Neuronal stem cell (in vitro differentiated cells): ENCODE data around the gene TDRD9.
A peak's percentile ranks its signal among the peaks of the same experiment; 100 is the strongest.

Experiments used
- DNase-seq: peaks from one replicate; pipeline ENCODE4 v3.0.0-alpha.2; 2013; ENCODE audit warnings: low spot score
- H2AFZ ChIP-seq: one replicate; pipeline ENCODE4 v1.6.1; 2013; ENCODE audit warnings: mild to moderate bottlenecking, low read length, inconsistent platforms
- H2AK5ac ChIP-seq: 2 replicates; pipeline ENCODE4 v1.6.1; 2013; ENCODE audit warnings: low read depth, mild to moderate bottlenecking, inconsistent platforms, low read length, moderate library complexity, mixed read lengths
- H2BK120ac ChIP-seq: 2 replicates; pipeline ENCODE4 v1.6.1; 2013; ENCODE audit warnings: low read depth, mild to moderate bottlenecking, inconsistent platforms, low read length, moderate library complexity, mixed read lengths
- H2BK12ac ChIP-seq: one replicate; pipeline ENCODE4 v1.6.1; 2013; ENCODE audit warnings: low read length, inconsistent platforms
- H2BK15ac ChIP-seq: 2 replicates; pipeline ENCODE4 v1.6.1; 2013; ENCODE audit warnings: mild to moderate bottlenecking, low read length, inconsistent platforms, mixed read lengths
- H2BK5ac ChIP-seq: one replicate; pipeline ENCODE4 v1.6.1; 2013; ENCODE audit warnings: inconsistent platforms, mild to moderate bottlenecking, low read length, moderate library complexity
- H3K14ac ChIP-seq: one replicate; pipeline ENCODE4 v1.6.1; 2013; ENCODE audit warnings: low read length, inconsistent platforms
- H3K18ac ChIP-seq: 2 replicates; pipeline ENCODE4 v1.6.1; 2013; ENCODE audit warnings: low read length, inconsistent platforms
- H3K23ac ChIP-seq: 2 replicates; pipeline ENCODE4 v1.6.1; 2013; ENCODE audit warnings: low read depth, mild to moderate bottlenecking, mixed read lengths, low read length, inconsistent platforms; ENCODE audit not compliant: poor library complexity
- H3K27ac ChIP-seq: replicated peaks from 3 replicates; pipeline ENCODE4 v1.5.1; 2013; ENCODE audit warnings: low read length, inconsistent platforms
- H3K27me3 ChIP-seq, 3 experiments: 2 replicates each; pipeline ENCODE4 v1.6.1; 2013; ENCODE audit warnings: low read length in 3 of 3, mild to moderate bottlenecking in 2 of 3, inconsistent platforms in 1 of 3, low read depth in 1 of 3, mixed read lengths in 1 of 3, moderate library complexity in 1 of 3; ENCODE audit not compliant: control insufficient read depth in 3 of 3, insufficient read depth in 3 of 3
- H3K36me3 ChIP-seq, 2 donors: replicated peaks in 1 of 2; 2 replicates each; pipeline ENCODE4 v1.6.1; 2013; ENCODE audit warnings: low read length in 2 of 2; ENCODE audit not compliant: control insufficient read depth in 2 of 2, insufficient read depth in 2 of 2
- H3K4ac ChIP-seq: 2 replicates; pipeline ENCODE4 v1.6.1; 2013; ENCODE audit warnings: inconsistent platforms, mild to moderate bottlenecking, low read length, moderate library complexity
- H3K4me1 ChIP-seq, 2 donors: 1 replicate in 1 of 2; 2 replicates in 1 of 2; pipeline ENCODE4 v1.6.1; 2013; ENCODE audit warnings: low read length in 2 of 2, low read depth in 1 of 2; ENCODE audit not compliant: control insufficient read depth in 2 of 2, insufficient read depth in 1 of 2
- H3K4me2 ChIP-seq: one replicate; pipeline ENCODE4 v1.6.1; 2013; ENCODE audit warnings: mild to moderate bottlenecking, low read length, inconsistent platforms; ENCODE audit not compliant: insufficient read depth, poor library complexity, severe bottlenecking
- H3K4me3 ChIP-seq, 2 donors: 2 replicates each; pipeline ENCODE4 v1.5.1; 2013; ENCODE audit warnings: low read length in 2 of 2, mild to moderate bottlenecking in 2 of 2, inconsistent platforms in 1 of 2, moderate library complexity in 1 of 2
- H3K79me1 ChIP-seq: one replicate; pipeline ENCODE4 v1.6.1; 2013; ENCODE audit warnings: low read depth, mild to moderate bottlenecking, inconsistent platforms, low read length, moderate library complexity
- H3K9ac ChIP-seq: one replicate; pipeline ENCODE4 v1.6.1; 2013; ENCODE audit warnings: mild to moderate bottlenecking, low read depth, low read length, inconsistent platforms; ENCODE audit not compliant: poor library complexity
- H3K9me3 ChIP-seq, 2 donors: replicated peaks in 1 of 2; 2 replicates each; pipeline versions ENCODE3 to v1.6.1; 2013; ENCODE audit warnings: low read length in 2 of 2, mild to moderate bottlenecking in 2 of 2, inconsistent platforms in 1 of 2, low read depth in 1 of 2, mixed read lengths in 1 of 2, moderate library complexity in 1 of 2; ENCODE audit not compliant: control insufficient read depth in 2 of 2, insufficient read depth in 1 of 2
- H4K8ac ChIP-seq: one replicate; pipeline ENCODE4 v1.6.1; 2013; ENCODE audit warnings: low read depth, mild to moderate bottlenecking, inconsistent platforms, low read length, moderate library complexity
- H4K91ac ChIP-seq: one replicate; pipeline ENCODE4 v1.6.1; 2013; ENCODE audit warnings: low read length, low read depth, mild to moderate bottlenecking, inconsistent platforms; ENCODE audit not compliant: poor library complexity
- WGBS, 2 donors: extraction: QIAGEN DNeasy Blood & Tissue Kit; methylation state at CpG; one replicate each; pipeline ENCODE4 v1.1.7; 2013; ENCODE audit warnings: missing lambda C conversion rate in 2 of 2, mixed read lengths in 1 of 2; ENCODE audit not compliant: insufficient read length in 2 of 2, insufficient replicate concordance in 1 of 2; ENCODE audit errors: extremely low coverage in 2 of 2; 5-methylcytosine and 5-hydroxymethylcytosine counted together

Gene TDRD9

GRCh38 chr14:103961928-103962578 is 33.8 kb downstream of the TDRD9 start:
- no peak overlapping the region for H2BK5ac ChIP-seq
- H3K23ac ChIP-seq = no peak overlapping the region
- no peak overlapping the region for H3K4me3 ChIP-seq
- H3K27me3 ChIP-seq = peaks cover 0 to 50% (median 0%) of the 10 kb centered on the region in 3 experiments
- H3K9ac ChIP-seq = no peak overlapping the region
- H2BK15ac ChIP-seq = no peak overlapping the region
- H2AK5ac ChIP-seq = no peak overlapping the region
- WGBS, 2 donors = 100% methylated on average over 2 of the region's 5 CpGs; no CpG with 5 or more reads in 1 of the 2 donors
- no peak overlapping the region for H3K18ac ChIP-seq
- no peaks in the 10 kb centered on the region for H3K79me1 ChIP-seq
- H2BK12ac ChIP-seq = no peak overlapping the region
- H3K9me3 ChIP-seq = no peaks in the 10 kb centered on the region
- H3K14ac ChIP-seq = no peak overlapping the region
- no peak overlapping the region for H2BK120ac ChIP-seq
- no peak for DNase-seq
- H3K4ac ChIP-seq = no peak overlapping the region
- H3K27ac ChIP-seq = no peak overlapping the region
- no peaks in the 10 kb centered on the region for H3K4me1 ChIP-seq
- H4K8ac ChIP-seq = no peak overlapping the region
- no peak overlapping the region for H2AFZ ChIP-seq
- H4K91ac ChIP-seq = no peak overlapping the region
- no peak overlapping the region for H3K4me2 ChIP-seq
- no peaks in the 10 kb centered on the region for H3K36me3 ChIP-seq

- Histone ChIP-seq H3K23ac (no peak overlapping the region), H2BK5ac (no peak overlapping the region), H3K9me3 (no peaks in the 10 kb centered on the region), H3K79me1 (no peaks in the 10 kb centered on the region), H3K4ac (no peak overlapping the region), H2BK15ac (no peak overlapping the region), H3K27ac (no peak overlapping the region), H2BK12ac (no peak overlapping the region), H3K18ac (no peak overlapping the region), H3K36me3 (no peaks in the 10 kb centered on the region), H3K14ac (no peak overlapping the region), H2BK120ac (no peak overlapping the region), H4K8ac (no peak overlapping the region), H2AK5ac (no peak overlapping the region), H2AFZ (no peak overlapping the region), H3K27me3 (peaks cover 0 to 20% (median 0%) of the 10 kb centered on the region in 3 experiments), H3K9ac (no peak overlapping the region), H3K4me3 (no peak overlapping the region), H3K4me1 (no peaks in the 10 kb centered on the region), H3K4me2 (no peak overlapping the region), H4K91ac (no peak overlapping the region)
- DNase-seq = no peak
Observed at GRCh38 chr14:103966631-103967030, 38.4 kb downstream of the TDRD9 start.

GRCh38 chr14:103969961-103970360 is 41.7 kb downstream of the TDRD9 start:
- H3K4me3 ChIP-seq = no peak overlapping the region
- H3K9me3 ChIP-seq = no peaks in the 10 kb centered on the region
- no peak overlapping the region for H3K4ac ChIP-seq
- peaks cover 0 to 6% (median 0%) of the 10 kb centered on the region in 3 experiments for H3K27me3 ChIP-seq
- H3K36me3 ChIP-seq = no peaks in the 10 kb centered on the region
- no peak overlapping the region for H3K4me2 ChIP-seq
- DNase-seq = no peak
- H3K9ac ChIP-seq = peak overlapping the region; percentile 35
- no peak overlapping the region for H3K27ac ChIP-seq
- H3K79me1 ChIP-seq = no peaks in the 10 kb centered on the region
- no peak overlapping the region for H3K18ac ChIP-seq
- H2BK120ac ChIP-seq = no peak overlapping the region
- no peak overlapping the region for H2BK12ac ChIP-seq
- H2AFZ ChIP-seq = no peak overlapping the region
- H3K4me1 ChIP-seq = no peaks in the 10 kb centered on the region
- no peak overlapping the region for H2BK5ac ChIP-seq
- H2BK15ac ChIP-seq = no peak overlapping the region
- no peak overlapping the region for H3K23ac ChIP-seq
- no peak overlapping the region for H4K8ac ChIP-seq
- H4K91ac ChIP-seq = no peak overlapping the region
- H3K14ac ChIP-seq = no peak overlapping the region
- WGBS, 2 donors = no CpG with 5 or more reads among the region's 4 CpGs
- H2AK5ac ChIP-seq = no peak overlapping the region

GRCh38 chr14:103973354-103973753 is 45.1 kb downstream of the TDRD9 start:
- Histone ChIP-seq H2AFZ (no peak overlapping the region), H2BK15ac (no peak overlapping the region), H3K4ac (no peak overlapping the region), H3K36me3 (no peaks in the 10 kb centered on the region), H3K4me3 (no peak overlapping the region), H2BK12ac (no peak overlapping the region), H3K4me1 (no peaks in the 10 kb centered on the region), H3K79me1 (no peaks in the 10 kb centered on the region), H3K18ac (no peak overlapping the region), H3K23ac (no peak overlapping the region), H3K27me3 (peaks cover 0 to 8% (median 0%) of the 10 kb centered on the region in 3 experiments), H3K9ac (no peak overlapping the region), H2BK5ac (no peak overlapping the region), H2AK5ac (no peak overlapping the region), H3K9me3 (no peaks in the 10 kb centered on the region), H3K14ac (no peak overlapping the region), H4K8ac (no peak overlapping the region), H3K27ac (no peak overlapping the region), H2BK120ac (no peak overlapping the region), H3K4me2 (no peak overlapping the region), H4K91ac (no peak overlapping the region)
- no peak for DNase-seq
- no CpG with 5 or more reads among the region's 4 CpGs for WGBS, 2 donors
